Thyroid gland (tissue), 4 donors: Measurements from ENCODE around the gene CHN2. TPM values are rescaled to one million over a fixed set of nuclear protein-coding genes. Genes with fewer than 3 reads are reported as not detected.

Experiments
- DNase-seq, 2 donors: peaks; one replicate each; pipeline ENCODE4 v3.0.0-alpha.2; 2019
- H3K27ac ChIP-seq, 3 donors: fragments of 200-600 bp; sonication (generic); 1 replicate in 2 of 3; 2 replicates in 1 of 3; pipeline ENCODE4 v1.5.1; 2016 to 2019; ENCODE audit warnings: mild to moderate bottlenecking in 1 of 3, moderate library complexity in 1 of 3
- H3K27me3 ChIP-seq: fragments of 200-600 bp; sonication (generic); one replicate; pipeline ENCODE4 v1.5.1; 2019
- H3K36me3 ChIP-seq, 2 donors: fragments of 200-600 bp; sonication (generic); one replicate each; pipeline ENCODE4 v1.5.1; 2016 to 2019
- H3K4me1 ChIP-seq, 2 donors: fragments of 200-600 bp; sonication (generic); one replicate each; pipeline ENCODE4 v1.5.1; 2017 to 2019
- H3K4me3 ChIP-seq, 3 donors: fragments of 200-600 bp; sonication (generic); replicated peaks in 1 of 3; 1 replicate in 2 of 3; 2 replicates in 1 of 3; pipeline ENCODE4 v1.5.1; 2016; ENCODE audit warnings: mild to moderate bottlenecking in 1 of 3
- H3K9me3 ChIP-seq: fragments of 200-600 bp; sonication (generic); one replicate; pipeline ENCODE4 v1.5.1; 2017
- CTCF ChIP-seq, 6 experiments: fragments of 200-600 bp in 3 of 6; fragments of 450-650 bp in 3 of 6; sonication (generic) in 3 of 6; IDR thresholded peaks; one replicate each; pipeline ENCODE4 v1.5.1; 2016 to 2019; ENCODE audit warnings: antibody characterized with exemption in 6 of 6, mild to moderate bottlenecking in 2 of 6, inconsistent platforms in 1 of 6, moderate library complexity in 1 of 6
- POLR2A ChIP-seq, 2 donors: fragments of 450-650 bp; IDR thresholded peaks; one replicate each; pipeline ENCODE4 v1.6.1; 2017; ENCODE audit warnings: antibody characterized with exemption in 2 of 2, mild to moderate bottlenecking in 2 of 2, moderate library complexity in 1 of 2
- WGBS, 2 donors: methylation state at CpG; one replicate each; pipeline ENCODE4 v1.1.5; 2017; 5-methylcytosine and 5-hydroxymethylcytosine counted together
- intact Hi-C: fragments of 100-400 bp; cut with DNase I; formaldehyde crosslinking; loops from one replicate; pipeline ENCODE4 v1.15.1; 2023
- total RNA-seq, 4 donors: library from RNA; depleted of rRNA; stranded (reverse); fragments of >200 nt; gene quantifications; one replicate each; pipeline ENCODE4 v1.2.3, GENCODE V29; 2016

The CHN2 gene
- total RNA-seq, 4 donors from 2014 or later = 11.7 to 54.3 (median 41.4) TPM

GRCh38 chr7:29488977-29489376, 294.4 kb downstream of the CHN2 start:
- Histone ChIP-seq H3K9me3 (no peaks in the 10 kb centered on the region), H3K27me3 (no peaks in the 10 kb centered on the region), H3K36me3 (no peaks in the 10 kb centered on the region), H3K4me3 (no peak overlapping the region), H3K4me1 (peaks cover 0 to 8% of the 10 kb centered on the region in 2 donors), H3K27ac (peak overlapping the region in 1 of 3 donors; percentile 21)
- DNase-seq = no peak
- intact Hi-C loops = no loop called here
- 19 to 23% methylated on average over 2 of the region's 2 CpGs for WGBS, 2 donors
- TF ChIP-seq POLR2A (IDR thresholded peaks at IDR 0.05) = no peak
- TF ChIP-seq CTCF (IDR thresholded peaks at IDR 0.05) = no peak

GRCh38 chr7:29490094-29490607, 295.6 kb downstream of the CHN2 start:
- no peaks in the 10 kb centered on the region for H3K9me3 ChIP-seq
- no peak for DNase-seq
- TF ChIP-seq POLR2A (IDR thresholded peaks at IDR 0.05) (no peak), CTCF (IDR thresholded peaks at IDR 0.05) (no peak)
- no peak overlapping the region for H3K4me3 ChIP-seq
- intact Hi-C loops = no loop called here
- no peaks in the 10 kb centered on the region for H3K36me3 ChIP-seq
- no peak overlapping the region for H3K27ac ChIP-seq
- H3K27me3 ChIP-seq = no peaks in the 10 kb centered on the region
- H3K4me1 ChIP-seq = peaks cover 0 to 8% of the 10 kb centered on the region in 2 donors
- WGBS, 2 donors = 91 to 93% methylated on average over 4 of the region's 4 CpGs

- Histone ChIP-seq H3K27ac (no peak overlapping the region), H3K9me3 (no peaks in the 10 kb centered on the region), H3K36me3 (no peaks in the 10 kb centered on the region), H3K4me1 (no peaks in the 10 kb centered on the region), H3K27me3 (no peaks in the 10 kb centered on the region), H3K4me3 (no peak overlapping the region)
- intact Hi-C loops = no loop called here
- TF ChIP-seq CTCF (IDR thresholded peaks at IDR 0.05) = no peak
- no peak for TF ChIP-seq POLR2A (IDR thresholded peaks at IDR 0.05)
- 89 to 96% methylated on average over 1 of the region's 1 CpG for WGBS, 2 donors
- no peak for DNase-seq
Measured at GRCh38 chr7:29494350-29494749, 299.8 kb downstream of the CHN2 start.

GRCh38 chr7:29495653-29496052, 301.1 kb downstream of the CHN2 start:
- no peak for DNase-seq
- Histone ChIP-seq H3K36me3 (no peaks in the 10 kb centered on the region), H3K4me3 (no peak overlapping the region), H3K27ac (no peak overlapping the region), H3K27me3 (no peaks in the 10 kb centered on the region), H3K4me1 (no peaks in the 10 kb centered on the region), H3K9me3 (no peaks in the 10 kb centered on the region)
- WGBS, 2 donors = 89 to 92% methylated on average over 7 of the region's 7 CpGs
- no peak for TF ChIP-seq POLR2A (IDR thresholded peaks at IDR 0.05)
- no peak for TF ChIP-seq CTCF (IDR thresholded peaks at IDR 0.05)
- intact Hi-C loops = no loop called here

- 93 to 100% methylated on average over 1 of the region's 1 CpG for WGBS, 2 donors
Measured at GRCh38 chr7:29496355-29497020, 301.9 kb downstream of the CHN2 start.

More at GRCh38 chr7:29496355-29497020, 301.9 kb downstream of the CHN2 start:
- no peaks in the 10 kb centered on the region for H3K36me3 ChIP-seq
- TF ChIP-seq POLR2A (IDR thresholded peaks at IDR 0.05) (no peak), CTCF (IDR thresholded peaks at IDR 0.05) (no peak)
- no peaks in the 10 kb centered on the region for H3K9me3 ChIP-seq
- H3K27ac ChIP-seq = no peak overlapping the region
- H3K4me1 ChIP-seq = no peaks in the 10 kb centered on the region
- H3K4me3 ChIP-seq = no peak overlapping the region
- no peaks in the 10 kb centered on the region for H3K27me3 ChIP-seq
- intact Hi-C loops = no loop called here
- DNase-seq = no peak
